A673 (cell line): ENCODE measurements around the gene SPON1.

Experiments
- EZH2 ChIP-seq: fragments of 200-600 bp; sonication (generic); IDR thresholded peaks from 2 replicates; pipeline ENCODE4 v1.6.1; 2017; ENCODE audit warnings: borderline replicate concordance, low read depth, mild to moderate bottlenecking, mixed read lengths, antibody characterized with exemption, low read length; ENCODE audit not compliant: poor library complexity, severe bottlenecking
- TF ChIP-seq, protein P1 (sequence below): fragments of 300-800, 200-600 bp; sonication (generic); conservative IDR thresholded peaks from 2 replicates; pipeline ENCODE4 v1.5.1; 2017; ENCODE audit warnings: low read depth, mild to moderate bottlenecking, antibody characterized with exemption, low read length, moderate library complexity, mixed read lengths

DNA sequence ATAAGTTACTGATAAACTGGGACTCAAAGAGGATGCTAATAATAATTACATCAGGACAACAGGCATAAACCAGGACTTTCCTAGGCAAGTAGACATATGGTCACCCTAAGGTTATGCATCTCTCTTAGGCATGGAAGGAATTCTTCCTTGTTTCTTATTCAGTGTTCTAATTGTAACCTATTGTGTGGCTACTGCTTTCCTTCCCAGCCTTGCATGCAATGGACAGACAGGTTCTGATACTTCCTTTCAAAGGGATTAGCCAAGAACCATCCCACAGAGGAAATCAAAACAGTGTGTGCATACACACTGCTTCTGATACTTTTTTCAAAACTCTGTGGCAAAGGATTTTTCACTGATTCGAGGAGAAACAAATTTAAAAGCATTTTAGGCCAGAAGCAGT is 348.2 kb downstream of the SPON1 start:
- TF ChIP-seq, protein P1, sequence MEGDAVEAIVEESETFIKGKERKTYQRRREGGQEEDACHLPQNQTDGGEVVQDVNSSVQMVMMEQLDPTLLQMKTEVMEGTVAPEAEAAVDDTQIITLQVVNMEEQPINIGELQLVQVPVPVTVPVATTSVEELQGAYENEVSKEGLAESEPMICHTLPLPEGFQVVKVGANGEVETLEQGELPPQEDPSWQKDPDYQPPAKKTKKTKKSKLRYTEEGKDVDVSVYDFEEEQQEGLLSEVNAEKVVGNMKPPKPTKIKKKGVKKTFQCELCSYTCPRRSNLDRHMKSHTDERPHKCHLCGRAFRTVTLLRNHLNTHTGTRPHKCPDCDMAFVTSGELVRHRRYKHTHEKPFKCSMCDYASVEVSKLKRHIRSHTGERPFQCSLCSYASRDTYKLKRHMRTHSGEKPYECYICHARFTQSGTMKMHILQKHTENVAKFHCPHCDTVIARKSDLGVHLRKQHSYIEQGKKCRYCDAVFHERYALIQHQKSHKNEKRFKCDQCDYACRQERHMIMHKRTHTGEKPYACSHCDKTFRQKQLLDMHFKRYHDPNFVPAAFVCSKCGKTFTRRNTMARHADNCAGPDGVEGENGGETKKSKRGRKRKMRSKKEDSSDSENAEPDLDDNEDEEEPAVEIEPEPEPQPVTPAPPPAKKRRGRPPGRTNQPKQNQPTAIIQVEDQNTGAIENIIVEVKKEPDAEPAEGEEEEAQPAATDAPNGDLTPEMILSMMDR = no peak
- TF ChIP-seq EZH2 = no peak
